ENCODE data around the gene CERK.
"Not testable (repeated sequence)": the region's sequence is repeated elsewhere in the genome, so short reads cannot be mapped to it uniquely, and the experiment has no call there.

The CERK gene

GRCh38 chr22:46737976-46738646 lies at the start of gene CERK:
Gene CERK (minus strand): TSS chr22:46738252. CDS start chr22:46738148, 104 bp downstream.
- no peak for DNase-seq (ENCODE audit: low read depth)

GRCh38 chr22:46783721-46784120 lies 45.7 kb upstream of the CERK start:
- DNase-seq (ENCODE audit: low read depth), result no peak

- DNase-seq (ENCODE audit: low read depth), result not testable (repeated sequence)
Measured at GRCh38 chr22:46782200-46782599, 44.1 kb upstream of the CERK start.

GRCh38 chr22:46781291-46781690 lies 43.2 kb upstream of the CERK start:
- no peak for DNase-seq (ENCODE audit: low read depth)

- DNase-seq (ENCODE audit: low read depth), result no peak
Measured at GRCh38 chr22:46780453-46780852, 42.4 kb upstream of the CERK start.

GRCh38 chr22:46779651-46780050 lies 41.6 kb upstream of the CERK start:
- no peak for DNase-seq (ENCODE audit: low read depth)

- no peak for DNase-seq (ENCODE audit: low read depth)
Measured at GRCh38 chr22:46779023-46779422, 41.0 kb upstream of the CERK start.

- no peak for DNase-seq (ENCODE audit: low read depth)
Measured at GRCh38 chr22:46777609-46777970, 39.5 kb upstream of the CERK start.

GRCh38 chr22:46776876-46777608 lies 39.0 kb upstream of the CERK start:
- no peak for DNase-seq (ENCODE audit: low read depth)

GRCh38 chr22:46775850-46776826 lies 38.1 kb upstream of the CERK start:
- no peak for DNase-seq (ENCODE audit: low read depth)

GRCh38 chr22:46774980-46775849 lies 37.2 kb upstream of the CERK start:
- no peak for DNase-seq (ENCODE audit: low read depth)

- no peak for DNase-seq (ENCODE audit: low read depth)
Measured at GRCh38 chr22:46774253-46774979, 36.4 kb upstream of the CERK start.

GRCh38 chr22:46773076-46773475 lies 35.0 kb upstream of the CERK start:
- DNase-seq (ENCODE audit: low read depth), result no peak

GRCh38 chr22:46770726-46771125 lies 32.7 kb upstream of the CERK start:
- no peak for DNase-seq (ENCODE audit: low read depth)

GRCh38 chr22:46770151-46770641 lies 32.1 kb upstream of the CERK start:
- no peak for DNase-seq (ENCODE audit: low read depth)

- no peak for DNase-seq (ENCODE audit: low read depth)
Measured at GRCh38 chr22:46769706-46770105, 31.7 kb upstream of the CERK start.

- DNase-seq (ENCODE audit: low read depth), result no peak
Measured at GRCh38 chr22:46769191-46769675, 31.2 kb upstream of the CERK start.

- no peak for DNase-seq (ENCODE audit: low read depth)
Measured at GRCh38 chr22:46767249-46767985, 29.4 kb upstream of the CERK start.

- DNase-seq (ENCODE audit: low read depth), result no peak
Measured at GRCh38 chr22:46766611-46767010, 28.6 kb upstream of the CERK start.

Measured in non-pigmented ciliary epithelial cell (primary cell).